GM20000 (cell line): ENCODE measurements around the gene EEF1AKMT2.
"Not testable (repeated sequence)": the region's sequence is repeated elsewhere in the genome, so short reads cannot be mapped to it uniquely, and the experiment has no call there.

Experiments
- DNase-seq: peaks from one replicate; pipeline ENCODE4 v3.0.0; 2012; ENCODE audit warnings: low spot score
- TF ChIP-seq, protein P1 (sequence below): IDR thresholded peaks from 2 replicates; pipeline ENCODE4 v1.5.1; 2012; ENCODE audit warnings: mild to moderate bottlenecking, control low read depth; ENCODE audit errors: extremely low read depth, missing control alignments

Gene EEF1AKMT2

DNA sequence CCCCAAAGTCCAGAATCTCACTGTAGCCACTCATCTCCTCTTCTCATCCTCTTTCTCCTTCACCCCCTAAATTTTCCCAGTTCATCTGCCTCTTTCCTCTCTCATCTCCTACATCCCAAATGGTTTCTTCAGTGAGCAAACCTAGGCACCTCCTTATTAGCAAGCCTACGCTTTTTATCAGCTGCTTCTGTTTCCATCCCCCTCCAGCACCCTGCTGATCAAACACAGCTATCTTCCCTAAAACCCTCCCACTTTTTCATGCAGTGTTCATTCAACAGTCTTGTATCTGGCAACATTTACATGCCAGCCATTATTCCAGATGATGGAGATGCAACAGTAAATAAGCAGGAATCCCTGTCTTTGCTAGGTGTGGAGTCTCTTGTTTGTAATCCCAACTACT is 6.7 kb upstream of the EEF1AKMT2 start:
- DNase-seq = no peak
- TF ChIP-seq, protein P1, sequence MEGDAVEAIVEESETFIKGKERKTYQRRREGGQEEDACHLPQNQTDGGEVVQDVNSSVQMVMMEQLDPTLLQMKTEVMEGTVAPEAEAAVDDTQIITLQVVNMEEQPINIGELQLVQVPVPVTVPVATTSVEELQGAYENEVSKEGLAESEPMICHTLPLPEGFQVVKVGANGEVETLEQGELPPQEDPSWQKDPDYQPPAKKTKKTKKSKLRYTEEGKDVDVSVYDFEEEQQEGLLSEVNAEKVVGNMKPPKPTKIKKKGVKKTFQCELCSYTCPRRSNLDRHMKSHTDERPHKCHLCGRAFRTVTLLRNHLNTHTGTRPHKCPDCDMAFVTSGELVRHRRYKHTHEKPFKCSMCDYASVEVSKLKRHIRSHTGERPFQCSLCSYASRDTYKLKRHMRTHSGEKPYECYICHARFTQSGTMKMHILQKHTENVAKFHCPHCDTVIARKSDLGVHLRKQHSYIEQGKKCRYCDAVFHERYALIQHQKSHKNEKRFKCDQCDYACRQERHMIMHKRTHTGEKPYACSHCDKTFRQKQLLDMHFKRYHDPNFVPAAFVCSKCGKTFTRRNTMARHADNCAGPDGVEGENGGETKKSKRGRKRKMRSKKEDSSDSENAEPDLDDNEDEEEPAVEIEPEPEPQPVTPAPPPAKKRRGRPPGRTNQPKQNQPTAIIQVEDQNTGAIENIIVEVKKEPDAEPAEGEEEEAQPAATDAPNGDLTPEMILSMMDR = no peak

DNA sequence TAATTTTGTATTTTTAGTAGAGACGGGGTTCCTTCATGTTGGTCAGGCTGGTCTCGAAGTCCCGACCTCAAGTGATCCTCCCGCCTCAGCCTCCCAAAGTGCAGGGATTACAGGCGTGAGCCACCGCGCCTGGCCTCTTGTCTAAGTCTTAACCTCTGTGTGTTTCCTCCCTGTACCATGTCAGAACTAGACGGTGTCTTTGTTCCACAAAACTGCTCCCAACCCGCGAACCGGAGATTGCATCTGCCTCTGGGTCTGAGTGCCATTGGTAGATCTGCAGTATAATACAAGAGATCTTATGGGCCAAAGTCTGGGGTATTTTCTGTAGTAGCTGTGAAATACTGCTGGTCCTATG is 1.3 kb upstream of the EEF1AKMT2 start:
- no peak for DNase-seq

DNA sequence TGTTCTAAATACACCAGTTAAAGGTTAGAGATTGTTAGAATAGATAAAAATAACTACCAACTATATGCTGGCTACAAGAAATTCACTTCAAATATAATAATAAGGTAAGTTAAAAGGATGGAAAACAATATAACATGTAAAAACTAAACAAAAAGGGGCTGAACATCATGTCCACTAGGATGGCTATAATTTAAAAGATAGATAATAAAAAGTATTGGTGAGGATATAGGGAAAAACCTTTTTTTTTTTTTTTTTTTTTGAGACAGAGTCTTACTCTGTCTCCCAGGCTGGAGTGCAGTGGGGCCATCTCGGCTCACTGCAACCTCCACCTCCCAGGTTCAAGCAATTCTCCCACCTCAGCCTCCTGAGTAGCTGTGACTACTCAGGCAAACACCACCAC is 8.8 kb downstream of the EEF1AKMT2 start:
- not testable (repeated sequence) for DNase-seq

More for the DNA sequence above, 1.3 kb upstream of the EEF1AKMT2 start:
- TF ChIP-seq, protein P1 = no peak

DNA sequence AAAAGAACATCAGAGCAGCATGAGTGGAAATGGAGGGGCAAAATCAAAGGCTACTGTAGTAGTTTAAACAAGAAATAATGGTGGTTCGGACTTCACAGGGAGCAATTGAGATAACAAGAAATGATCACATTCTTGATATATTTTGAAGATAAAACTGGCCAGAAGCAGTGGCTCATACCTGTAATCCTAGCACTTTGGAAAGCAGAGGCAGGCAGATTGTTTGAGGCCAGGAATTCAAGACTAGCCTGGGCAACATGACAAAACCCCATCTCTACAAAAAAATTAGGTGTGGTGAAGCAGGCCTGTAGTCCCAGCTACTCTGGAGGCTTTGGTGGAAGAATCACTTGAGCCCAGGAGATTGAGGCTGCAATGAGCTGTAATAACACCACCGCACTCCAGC is 22.9 kb downstream of the EEF1AKMT2 start:
- TF ChIP-seq, protein P1 = no peak
- no peak for DNase-seq

DNA sequence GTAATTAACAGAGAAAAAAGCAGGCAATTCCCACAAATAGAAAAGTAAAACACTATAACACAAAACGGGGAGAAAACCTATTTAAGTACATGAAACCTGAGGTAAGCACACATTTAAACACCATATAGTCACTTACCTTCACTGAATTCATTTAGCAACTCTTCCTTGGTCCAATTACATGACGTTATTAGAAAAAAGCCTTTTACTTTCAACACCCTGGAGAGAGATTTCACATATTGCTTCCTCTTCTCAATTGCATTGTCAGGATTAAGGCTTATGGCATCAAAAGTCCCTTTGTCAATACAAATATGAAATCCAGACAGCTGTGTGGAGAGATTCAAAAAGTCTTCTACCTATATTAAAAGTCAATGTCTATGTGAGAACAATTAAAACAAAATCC is 26.4 kb downstream of the EEF1AKMT2 start:
- TF ChIP-seq, protein P1 = no peak
- no peak for DNase-seq

DNA sequence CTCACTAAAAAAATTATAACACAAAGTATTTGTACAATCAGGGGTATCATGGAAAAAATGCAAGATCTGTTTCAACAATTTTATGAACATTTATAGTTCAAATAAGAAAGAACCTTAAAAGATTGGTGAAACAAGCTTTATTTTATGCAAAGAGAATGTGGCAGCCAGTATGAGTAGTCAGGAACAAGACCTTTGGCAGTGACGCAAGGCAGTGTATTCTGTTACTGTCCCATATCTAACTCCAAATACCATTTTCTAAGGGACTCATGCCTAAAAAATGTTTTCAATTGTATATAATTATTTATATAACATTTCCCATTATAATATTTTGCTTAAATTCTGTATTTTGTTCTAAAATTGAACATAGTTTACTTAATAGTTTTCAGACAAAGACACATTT is 28.4 kb downstream of the EEF1AKMT2 start:
- TF ChIP-seq, protein P1 = no peak
- DNase-seq = no peak

DNA sequence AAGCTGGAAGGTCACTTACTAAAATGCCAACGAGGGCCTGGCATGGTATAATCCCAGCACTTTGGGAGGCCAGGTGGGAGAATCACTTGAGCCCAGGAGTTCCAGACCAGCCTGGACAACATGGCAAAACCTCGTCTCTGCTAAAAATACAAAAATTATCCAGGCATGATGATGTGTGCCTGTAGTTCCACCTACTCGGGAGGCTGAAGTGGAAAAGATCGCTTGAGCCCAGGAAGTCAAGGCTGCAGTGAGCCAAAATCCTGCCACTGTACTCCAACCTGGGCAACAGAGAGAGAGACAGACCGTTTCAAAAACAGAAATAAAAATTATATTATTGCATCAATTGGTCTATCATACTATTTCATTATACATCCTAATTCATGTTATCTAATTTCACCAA is 29.4 kb downstream of the EEF1AKMT2 start:
- no peak for DNase-seq
- TF ChIP-seq, protein P1 = no peak

DNA sequence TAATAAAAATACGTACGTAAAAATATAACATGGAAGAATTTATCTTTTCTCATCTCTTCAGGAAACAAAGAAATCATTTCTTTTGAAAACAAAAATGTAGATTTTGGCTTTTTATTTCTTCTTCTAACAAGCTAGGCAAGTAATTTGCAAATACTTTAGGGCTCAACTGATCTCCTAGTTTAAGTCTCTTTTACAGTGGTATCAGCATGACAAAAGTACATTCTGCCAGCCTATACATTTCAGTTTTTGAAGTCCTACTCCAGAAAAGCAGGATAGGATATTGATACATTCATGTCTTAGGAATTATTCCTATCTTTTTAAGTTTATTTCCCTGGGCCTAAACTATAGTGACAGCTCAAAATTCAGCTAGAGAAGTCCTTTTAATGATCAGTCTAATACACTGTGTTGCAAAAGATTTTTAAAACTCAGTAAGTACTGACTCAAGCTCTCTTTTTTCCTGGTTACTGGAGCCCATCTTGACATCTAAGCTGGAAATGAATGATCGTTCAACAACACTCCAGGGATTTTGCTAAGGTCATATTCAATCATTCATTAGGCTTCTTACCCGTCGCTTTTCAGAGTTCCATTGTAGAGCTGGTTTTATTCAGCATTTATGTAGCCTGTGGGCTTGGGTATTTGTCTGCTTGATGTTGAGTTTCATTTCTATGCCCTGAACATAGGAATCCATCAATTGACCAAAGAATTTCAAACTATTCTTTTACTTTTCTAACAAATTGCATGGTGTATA is 35.4 kb downstream of the EEF1AKMT2 start:
- TF ChIP-seq, protein P1 = no peak
- DNase-seq = no peak
